ENCODE measurements around the gene PHLPP1. TPM values are rescaled to one million over a fixed set of nuclear protein-coding genes. Genes with fewer than 3 reads are reported as not detected.

PHLPP1 gene
- total and polyA plus RNA-seq, 9 of the 15 experiments (the other 6 are each of a cell fraction or from before 2014, with no cell fraction given), result 0.56 to 9.0 (median 4.5) TPM

DNA sequence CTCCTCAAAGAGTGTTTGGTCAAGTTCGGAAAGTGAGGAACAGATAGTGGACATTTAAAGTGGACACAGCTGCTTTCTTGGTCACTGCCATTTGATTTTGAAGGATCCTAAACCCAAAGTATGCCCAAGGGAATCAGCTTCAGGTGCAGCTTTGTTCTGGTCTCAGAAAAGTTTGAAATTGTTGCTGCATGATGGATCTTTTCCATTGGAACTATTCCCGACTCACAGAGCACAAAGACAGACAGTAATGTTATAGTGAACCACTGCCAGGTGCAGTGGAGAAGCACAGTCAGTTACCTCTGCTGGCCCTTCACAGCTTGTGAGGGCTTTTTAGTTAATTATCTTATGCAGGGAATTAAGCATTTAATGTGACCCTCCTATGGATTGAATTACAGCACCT lies 301.7 kb downstream of the PHLPP1 start (continued):
- TF ChIP-seq, protein P1, sequence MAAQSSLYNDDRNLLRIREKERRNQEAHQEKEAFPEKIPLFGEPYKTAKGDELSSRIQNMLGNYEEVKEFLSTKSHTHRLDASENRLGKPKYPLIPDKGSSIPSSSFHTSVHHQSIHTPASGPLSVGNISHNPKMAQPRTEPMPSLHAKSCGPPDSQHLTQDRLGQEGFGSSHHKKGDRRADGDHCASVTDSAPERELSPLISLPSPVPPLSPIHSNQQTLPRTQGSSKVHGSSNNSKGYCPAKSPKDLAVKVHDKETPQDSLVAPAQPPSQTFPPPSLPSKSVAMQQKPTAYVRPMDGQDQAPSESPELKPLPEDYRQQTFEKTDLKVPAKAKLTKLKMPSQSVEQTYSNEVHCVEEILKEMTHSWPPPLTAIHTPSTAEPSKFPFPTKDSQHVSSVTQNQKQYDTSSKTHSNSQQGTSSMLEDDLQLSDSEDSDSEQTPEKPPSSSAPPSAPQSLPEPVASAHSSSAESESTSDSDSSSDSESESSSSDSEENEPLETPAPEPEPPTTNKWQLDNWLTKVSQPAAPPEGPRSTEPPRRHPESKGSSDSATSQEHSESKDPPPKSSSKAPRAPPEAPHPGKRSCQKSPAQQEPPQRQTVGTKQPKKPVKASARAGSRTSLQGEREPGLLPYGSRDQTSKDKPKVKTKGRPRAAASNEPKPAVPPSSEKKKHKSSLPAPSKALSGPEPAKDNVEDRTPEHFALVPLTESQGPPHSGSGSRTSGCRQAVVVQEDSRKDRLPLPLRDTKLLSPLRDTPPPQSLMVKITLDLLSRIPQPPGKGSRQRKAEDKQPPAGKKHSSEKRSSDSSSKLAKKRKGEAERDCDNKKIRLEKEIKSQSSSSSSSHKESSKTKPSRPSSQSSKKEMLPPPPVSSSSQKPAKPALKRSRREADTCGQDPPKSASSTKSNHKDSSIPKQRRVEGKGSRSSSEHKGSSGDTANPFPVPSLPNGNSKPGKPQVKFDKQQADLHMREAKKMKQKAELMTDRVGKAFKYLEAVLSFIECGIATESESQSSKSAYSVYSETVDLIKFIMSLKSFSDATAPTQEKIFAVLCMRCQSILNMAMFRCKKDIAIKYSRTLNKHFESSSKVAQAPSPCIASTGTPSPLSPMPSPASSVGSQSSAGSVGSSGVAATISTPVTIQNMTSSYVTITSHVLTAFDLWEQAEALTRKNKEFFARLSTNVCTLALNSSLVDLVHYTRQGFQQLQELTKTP (IDR thresholded peaks at IDR 0.05; ENCODE audit: low read depth in 1 of 2, partially characterized antibody in 2 of 2), result no peak
- TF ChIP-seq, protein P2, sequence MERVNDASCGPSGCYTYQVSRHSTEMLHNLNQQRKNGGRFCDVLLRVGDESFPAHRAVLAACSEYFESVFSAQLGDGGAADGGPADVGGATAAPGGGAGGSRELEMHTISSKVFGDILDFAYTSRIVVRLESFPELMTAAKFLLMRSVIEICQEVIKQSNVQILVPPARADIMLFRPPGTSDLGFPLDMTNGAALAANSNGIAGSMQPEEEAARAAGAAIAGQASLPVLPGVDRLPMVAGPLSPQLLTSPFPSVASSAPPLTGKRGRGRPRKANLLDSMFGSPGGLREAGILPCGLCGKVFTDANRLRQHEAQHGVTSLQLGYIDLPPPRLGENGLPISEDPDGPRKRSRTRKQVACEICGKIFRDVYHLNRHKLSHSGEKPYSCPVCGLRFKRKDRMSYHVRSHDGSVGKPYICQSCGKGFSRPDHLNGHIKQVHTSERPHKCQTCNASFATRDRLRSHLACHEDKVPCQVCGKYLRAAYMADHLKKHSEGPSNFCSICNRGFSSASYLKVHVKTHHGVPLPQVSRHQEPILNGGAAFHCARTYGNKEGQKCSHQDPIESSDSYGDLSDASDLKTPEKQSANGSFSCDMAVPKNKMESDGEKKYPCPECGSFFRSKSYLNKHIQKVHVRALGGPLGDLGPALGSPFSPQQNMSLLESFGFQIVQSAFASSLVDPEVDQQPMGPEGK (CRISPR knock-in tag; IDR thresholded peaks at IDR 0.05; ENCODE audit: borderline replicate concordance), result no peak

DNA sequence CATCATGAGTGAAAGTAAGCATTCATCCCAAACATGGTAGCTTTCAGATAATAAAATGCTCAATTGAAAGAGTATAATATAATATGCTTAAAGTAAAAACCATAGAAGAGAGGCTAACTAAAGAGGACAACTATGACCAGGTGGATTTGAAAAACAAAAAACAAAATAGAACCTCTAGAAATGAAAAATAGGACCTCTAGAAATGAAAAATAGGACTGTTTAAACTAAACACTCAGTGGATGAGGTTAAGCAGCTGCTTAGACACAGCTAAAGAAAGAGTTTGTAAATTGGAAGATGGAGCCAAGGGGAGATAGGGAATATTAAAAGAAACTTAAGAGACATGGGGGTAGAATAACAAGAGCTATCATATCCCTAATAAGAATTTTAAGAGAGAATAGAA lies 302.6 kb downstream of the PHLPP1 start:
- ChIA-PET CTCF (ENCODE audit: low intra/inter-chr PET ratio) (no interaction called here), POLR2A (interaction anchor here (0.5 kb wide), 1 partner anchor 212 kb away, joined by 3 read pairs; no protein-coding TSS in a partner anchor)
- FAIRE-seq, result no peak

More for the DNA sequence above, 302.6 kb downstream of the PHLPP1 start:
- H3K27me3 ChIP-seq (ENCODE audit: control insufficient read depth in 2 of 2, insufficient read depth in 2 of 2, low read length in 2 of 2), result peaks cover 0 to 12% of the 10 kb centered on the region in 2 experiments; a peak in 3 of 5 replicates
- H3K79me2 ChIP-seq (ENCODE audit: control insufficient read depth, insufficient read depth, low read length), result no peaks in the 10 kb centered on the region
- BruUV-seq (replicated peaks), result no TSS peak
- H3K9ac ChIP-seq (ENCODE audit: insufficient read depth in 1 of 2, low read depth in 2 of 2, low read length in 2 of 2), result no peak overlapping the region
- H3K4me1 ChIP-seq (replicated peaks in 1 of 2; ENCODE audit: control insufficient read depth in 2 of 2, insufficient read depth in 2 of 2, low read length in 2 of 2), result peaks cover 0 to 3% of the 10 kb centered on the region in 2 experiments; a peak in 1 of 5 replicates
- no peak for ATAC-seq
- no peaks in the 10 kb centered on the region for H3K9me1 ChIP-seq (ENCODE audit: control insufficient read depth, insufficient read depth, low read length)
- H4K20me1 ChIP-seq (replicated peaks; ENCODE audit: control insufficient read depth, insufficient read depth, low read length), result no peaks in the 10 kb centered on the region
- in situ Hi-C loops (cut with MboI), result loop anchor here (5.0 to 25.0 kb wide), 4 partner anchors 167 to 819 kb away; partner anchors contain the start of gene BCL2
- intact Hi-C loops (cut with micrococcal nuclease), result no loop called here
- H3K36me3 ChIP-seq (ENCODE audit: control insufficient read depth, insufficient read depth, low read length), result no peaks in the 10 kb centered on the region
- TF ChIP-seq, protein P3, sequence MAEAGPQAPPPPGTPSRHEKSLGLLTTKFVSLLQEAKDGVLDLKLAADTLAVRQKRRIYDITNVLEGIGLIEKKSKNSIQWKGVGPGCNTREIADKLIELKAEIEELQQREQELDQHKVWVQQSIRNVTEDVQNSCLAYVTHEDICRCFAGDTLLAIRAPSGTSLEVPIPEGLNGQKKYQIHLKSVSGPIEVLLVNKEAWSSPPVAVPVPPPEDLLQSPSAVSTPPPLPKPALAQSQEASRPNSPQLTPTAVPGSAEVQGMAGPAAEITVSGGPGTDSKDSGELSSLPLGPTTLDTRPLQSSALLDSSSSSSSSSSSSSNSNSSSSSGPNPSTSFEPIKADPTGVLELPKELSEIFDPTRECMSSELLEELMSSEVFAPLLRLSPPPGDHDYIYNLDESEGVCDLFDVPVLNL (CRISPR knock-in tag; IDR thresholded peaks at IDR 0.05; ENCODE audit: low read depth), result no peak
- TF ChIP-seq ARID2 (IDR thresholded peaks at IDR 0.05), result no peak
- TF ChIP-seq ZNF436 (CRISPR knock-in tag; IDR thresholded peaks at IDR 0.05), result no peak
- TF ChIP-seq STAT5A (IDR thresholded peaks at IDR 0.05; ENCODE audit: borderline replicate concordance, low read length), result no peak
- no peak for TF ChIP-seq SMAD1 (IDR thresholded peaks at IDR 0.05; ENCODE audit: low read depth, low read length, partially characterized antibody)
- TF ChIP-seq THRAP3 (IDR thresholded peaks at IDR 0.05; ENCODE audit: borderline replicate concordance), result no peak
- TF ChIP-seq, protein P4, sequence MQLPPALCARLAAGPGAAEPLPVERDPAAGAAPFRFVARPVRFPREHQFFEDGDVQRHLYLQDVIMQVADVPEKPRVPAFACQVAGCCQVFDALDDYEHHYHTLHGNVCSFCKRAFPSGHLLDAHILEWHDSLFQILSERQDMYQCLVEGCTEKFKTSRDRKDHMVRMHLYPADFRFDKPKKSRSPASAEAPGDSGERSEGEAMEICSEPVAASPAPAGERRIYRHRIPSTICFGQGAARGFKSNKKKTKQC (CRISPR knock-in tag; IDR thresholded peaks at IDR 0.05), result no peak
- TF ChIP-seq SIRT6 (IDR thresholded peaks at IDR 0.05; ENCODE audit: low read depth, low read length), result no peak
- no peak for TF ChIP-seq ZNF124 (CRISPR knock-in tag; IDR thresholded peaks at IDR 0.05)
- no peak overlapping the region for H2AFZ ChIP-seq (ENCODE audit: low read depth, low read length)
- H3K9me3 ChIP-seq (replicated peaks; ENCODE audit: control insufficient read depth, insufficient read depth, low read depth, low read length), result no peaks in the 10 kb centered on the region
- H3K4me3 ChIP-seq, result no peak overlapping the region
- no peak overlapping the region for H3K4me2 ChIP-seq (ENCODE audit: insufficient read depth, low read length)
- H3K27ac ChIP-seq (ENCODE audit: extremely low read depth, low read depth, low read length), result no peak overlapping the region
- DNase-seq (ENCODE audit: extremely low read depth in 1 of 4, low spot score in 3 of 4), result no peak
